Prostate gland (tissue), 2 donors: ENCODE results near the gene UBASH3B. TPM values are rescaled to one million over a fixed set of nuclear protein-coding genes. Genes with fewer than 3 reads are reported as not detected.

Source experiments
- DNase-seq: peaks from one replicate; pipeline ENCODE4 v3.0.0-alpha.2; 2019; ENCODE audit warnings: low spot score
- H3K27ac ChIP-seq, 2 donors: fragments of 200-600 bp; sonication (generic); 2 replicates each; pipeline ENCODE4 v1.5.1; 2017 to 2019
- H3K27me3 ChIP-seq: fragments of 200-600 bp; sonication (generic); replicated peaks from 2 replicates; pipeline ENCODE4 v1.5.1; 2019; ENCODE audit not compliant: insufficient read depth
- H3K36me3 ChIP-seq, 2 donors: fragments of 200-600 bp; sonication (generic); 1 replicate in 1 of 2; 2 replicates in 1 of 2; pipeline versions ENCODE4 v1.5.1 to v1.8.1; 2017 to 2019
- H3K4me1 ChIP-seq: fragments of 200-600 bp; sonication (generic); replicated peaks from 2 replicates; pipeline ENCODE4 v1.5.1; 2019
- H3K4me3 ChIP-seq, 2 donors: fragments of 200-600 bp; sonication (generic); 2 replicates each; pipeline ENCODE4 v1.5.1; 2017 to 2019
- H3K9me3 ChIP-seq: fragments of 200-600 bp; sonication (generic); 2 replicates; pipeline ENCODE4 v1.5.1; 2017
- POLR2A ChIP-seq: fragments of 450-650 bp; IDR thresholded peaks from one replicate; pipeline ENCODE4 v1.6.1; 2016; ENCODE audit warnings: antibody characterized with exemption, mild to moderate bottlenecking
- POLR2AphosphoS5 ChIP-seq: sonication (generic); formaldehyde crosslinking; IDR thresholded peaks from one replicate; pipeline ENCODE4 v1.6.1; 2017; ENCODE audit warnings: antibody characterized with exemption
- WGBS: methylation state at CpG from one replicate; pipeline ENCODE4 v1.1.5; 2018; 5-methylcytosine and 5-hydroxymethylcytosine counted together
- intact Hi-C: fragments of 100-400 bp; cut with DNase I; formaldehyde crosslinking; loops from one replicate; pipeline ENCODE4 v1.14.2; 2022
- total RNA-seq, 2 donors: library from RNA; depleted of rRNA; stranded (reverse); fragments of >200 nt; gene quantifications; one replicate each; pipeline ENCODE4 v1.1.0, GENCODE V29; 2016
- TF ChIP-seq, protein P1 (sequence below), 4 experiments: fragments of 200-600 bp in 2 of 4; fragments of 450-650 bp in 2 of 4; sonication (generic) in 2 of 4; IDR thresholded peaks; 1 replicate in 3 of 4; 2 replicates in 1 of 4; pipeline ENCODE4 v1.5.1; 2016 to 2019; ENCODE audit warnings: antibody characterized with exemption in 4 of 4, mild to moderate bottlenecking in 2 of 4, moderate library complexity in 2 of 4

UBASH3B gene
- total RNA-seq, 2 donors from 2014 or later: 1.9 to 9.9 TPM

DNA sequence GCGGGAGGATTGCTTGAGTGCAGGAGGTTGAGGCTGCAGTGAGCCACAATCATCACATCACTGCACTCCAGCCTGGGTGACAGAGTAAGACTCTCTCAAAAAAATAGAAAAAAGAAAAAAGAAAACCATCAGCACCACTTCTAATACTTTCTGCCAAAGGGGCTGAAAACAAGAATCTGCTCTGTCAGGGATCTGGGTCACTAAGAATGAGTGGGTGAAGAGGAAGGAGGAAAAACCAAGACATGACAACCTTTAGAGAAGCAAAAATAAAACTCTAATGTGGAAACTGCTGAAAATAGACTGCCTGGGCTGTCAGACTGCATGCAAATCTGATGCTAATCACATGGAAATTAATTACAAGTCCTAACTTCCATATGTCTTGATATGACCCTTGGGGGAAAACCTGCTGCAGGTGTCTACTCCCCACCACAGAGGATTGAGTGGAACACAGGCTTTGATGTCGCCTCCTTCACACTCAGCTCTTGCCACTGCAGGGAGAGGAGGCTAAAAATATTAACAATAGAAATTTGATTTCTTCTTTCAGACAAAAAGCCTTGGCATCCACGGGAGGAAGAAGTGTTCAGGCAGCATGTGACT lies 120.3 kb downstream of the UBASH3B start:
- Histone ChIP-seq H3K9me3 (no peaks in the 10 kb centered on the region), H3K36me3 (no peaks in the 10 kb centered on the region), H3K4me3 (no peak overlapping the region), H3K27ac (no peak overlapping the region), H3K27me3 (no peaks in the 10 kb centered on the region), H3K4me1 (no peaks in the 10 kb centered on the region)
- TF ChIP-seq, protein P1, sequence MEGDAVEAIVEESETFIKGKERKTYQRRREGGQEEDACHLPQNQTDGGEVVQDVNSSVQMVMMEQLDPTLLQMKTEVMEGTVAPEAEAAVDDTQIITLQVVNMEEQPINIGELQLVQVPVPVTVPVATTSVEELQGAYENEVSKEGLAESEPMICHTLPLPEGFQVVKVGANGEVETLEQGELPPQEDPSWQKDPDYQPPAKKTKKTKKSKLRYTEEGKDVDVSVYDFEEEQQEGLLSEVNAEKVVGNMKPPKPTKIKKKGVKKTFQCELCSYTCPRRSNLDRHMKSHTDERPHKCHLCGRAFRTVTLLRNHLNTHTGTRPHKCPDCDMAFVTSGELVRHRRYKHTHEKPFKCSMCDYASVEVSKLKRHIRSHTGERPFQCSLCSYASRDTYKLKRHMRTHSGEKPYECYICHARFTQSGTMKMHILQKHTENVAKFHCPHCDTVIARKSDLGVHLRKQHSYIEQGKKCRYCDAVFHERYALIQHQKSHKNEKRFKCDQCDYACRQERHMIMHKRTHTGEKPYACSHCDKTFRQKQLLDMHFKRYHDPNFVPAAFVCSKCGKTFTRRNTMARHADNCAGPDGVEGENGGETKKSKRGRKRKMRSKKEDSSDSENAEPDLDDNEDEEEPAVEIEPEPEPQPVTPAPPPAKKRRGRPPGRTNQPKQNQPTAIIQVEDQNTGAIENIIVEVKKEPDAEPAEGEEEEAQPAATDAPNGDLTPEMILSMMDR (IDR thresholded peaks at IDR 0.05): no peak
- TF ChIP-seq POLR2A: no peak
- no peak for TF ChIP-seq POLR2AphosphoS5
- DNase-seq: no peak
- intact Hi-C loops: loop anchor here (5.0 kb wide), 1 partner anchor 193 kb away; no protein-coding TSS in a partner anchor
- WGBS: 71% methylated on average over 3 of the region's 3 CpGs

DNA sequence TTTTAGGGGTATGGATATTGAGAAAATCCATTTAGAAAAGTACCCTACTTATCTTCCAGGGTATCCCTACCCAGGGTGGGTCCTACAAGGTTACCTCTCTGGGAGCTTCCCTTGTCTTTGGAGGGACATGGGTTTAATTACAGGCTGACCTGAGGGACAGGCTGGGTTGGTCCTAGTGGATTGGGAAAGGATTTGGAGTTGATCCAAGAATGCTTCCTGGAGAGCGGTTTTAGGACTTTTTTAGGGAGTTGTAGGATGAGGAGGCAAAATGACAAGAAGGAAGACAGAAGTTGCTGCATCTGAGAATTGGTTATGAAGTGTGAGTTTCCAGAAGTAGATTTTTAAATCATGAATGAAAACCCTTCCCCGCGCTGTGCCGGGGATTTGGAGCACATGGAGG lies 121.0 kb downstream of the UBASH3B start:
- intact Hi-C loops: loop anchor here (5.0 kb wide), 1 partner anchor 194 kb away; no protein-coding TSS in a partner anchor
- no peak for DNase-seq
- H3K4me3 ChIP-seq: no peak overlapping the region
- H3K4me1 ChIP-seq: no peaks in the 10 kb centered on the region
- no peak overlapping the region for H3K27ac ChIP-seq
- H3K27me3 ChIP-seq: no peaks in the 10 kb centered on the region
- no peaks in the 10 kb centered on the region for H3K9me3 ChIP-seq
- TF ChIP-seq POLR2A (no peak), POLR2AphosphoS5 (no peak)
- TF ChIP-seq, protein P1 (IDR thresholded peaks at IDR 0.05): no peak
- 87% methylated on average over 4 of the region's 4 CpGs for WGBS
- H3K36me3 ChIP-seq: no peaks in the 10 kb centered on the region

DNA sequence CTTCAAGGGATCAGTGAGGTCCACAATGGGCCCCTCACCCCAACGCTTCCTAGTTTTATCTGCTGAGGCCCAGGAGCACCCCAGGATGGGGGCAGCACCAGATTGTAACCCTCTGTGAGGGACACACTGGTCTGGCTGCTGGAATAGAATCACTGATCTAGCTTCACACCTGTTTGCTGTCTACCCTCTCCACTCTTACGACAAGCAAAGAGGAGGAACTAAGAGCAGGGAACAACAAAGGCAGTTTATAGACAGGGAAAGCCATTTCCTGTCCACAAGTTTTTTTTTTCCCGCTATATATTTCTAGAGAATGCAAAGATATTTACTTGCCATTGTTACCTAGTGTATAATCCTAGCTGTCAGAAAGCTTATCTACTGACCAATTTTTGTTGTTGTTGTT lies 121.8 kb downstream of the UBASH3B start:
- DNase-seq: no peak
- Histone ChIP-seq H3K4me1 (no peaks in the 10 kb centered on the region), H3K4me3 (no peak overlapping the region), H3K36me3 (no peaks in the 10 kb centered on the region), H3K27me3 (no peaks in the 10 kb centered on the region), H3K9me3 (no peaks in the 10 kb centered on the region), H3K27ac (no peak overlapping the region)
- WGBS: 69% methylated on average over 3 of the region's 3 CpGs
- intact Hi-C loops: loop anchor here (5.0 kb wide), 1 partner anchor 195 kb away; no protein-coding TSS in a partner anchor
- TF ChIP-seq POLR2AphosphoS5 (no peak), POLR2A (no peak)
- TF ChIP-seq, protein P1 (IDR thresholded peaks at IDR 0.05): no peak

DNA sequence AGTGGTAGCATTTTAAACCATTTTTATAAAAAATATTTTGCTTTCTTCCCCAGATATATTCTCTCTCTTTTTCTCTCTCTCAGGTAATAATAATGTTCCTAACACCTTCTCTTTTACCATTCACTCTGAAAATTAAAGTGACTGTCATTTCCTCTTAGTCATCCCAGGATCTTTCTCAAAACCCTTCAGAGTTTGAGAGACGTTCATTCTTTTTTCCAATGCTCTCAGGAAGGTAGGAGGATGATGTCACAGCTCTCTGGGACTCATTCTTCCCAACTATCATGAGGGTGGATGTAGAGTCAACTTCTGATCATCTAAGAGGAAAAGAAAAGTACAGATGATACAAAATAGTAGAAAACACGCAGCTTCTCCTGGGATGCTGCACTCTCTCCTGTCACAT lies 122.6 kb downstream of the UBASH3B start:
- no peak for DNase-seq
- H3K4me1 ChIP-seq: no peaks in the 10 kb centered on the region
- H3K27ac ChIP-seq: no peak overlapping the region
- H3K36me3 ChIP-seq: no peaks in the 10 kb centered on the region
- no peak for TF ChIP-seq POLR2A
- TF ChIP-seq, protein P1 (IDR thresholded peaks at IDR 0.05): no peak
- no peak for TF ChIP-seq POLR2AphosphoS5
- 75% methylated on average over 2 of the region's 2 CpGs for WGBS
- no peaks in the 10 kb centered on the region for H3K27me3 ChIP-seq
- no peaks in the 10 kb centered on the region for H3K9me3 ChIP-seq
- H3K4me3 ChIP-seq: no peak overlapping the region
- intact Hi-C loops: loop anchor here (5.0 kb wide), 1 partner anchor 196 kb away; no protein-coding TSS in a partner anchor

DNA sequence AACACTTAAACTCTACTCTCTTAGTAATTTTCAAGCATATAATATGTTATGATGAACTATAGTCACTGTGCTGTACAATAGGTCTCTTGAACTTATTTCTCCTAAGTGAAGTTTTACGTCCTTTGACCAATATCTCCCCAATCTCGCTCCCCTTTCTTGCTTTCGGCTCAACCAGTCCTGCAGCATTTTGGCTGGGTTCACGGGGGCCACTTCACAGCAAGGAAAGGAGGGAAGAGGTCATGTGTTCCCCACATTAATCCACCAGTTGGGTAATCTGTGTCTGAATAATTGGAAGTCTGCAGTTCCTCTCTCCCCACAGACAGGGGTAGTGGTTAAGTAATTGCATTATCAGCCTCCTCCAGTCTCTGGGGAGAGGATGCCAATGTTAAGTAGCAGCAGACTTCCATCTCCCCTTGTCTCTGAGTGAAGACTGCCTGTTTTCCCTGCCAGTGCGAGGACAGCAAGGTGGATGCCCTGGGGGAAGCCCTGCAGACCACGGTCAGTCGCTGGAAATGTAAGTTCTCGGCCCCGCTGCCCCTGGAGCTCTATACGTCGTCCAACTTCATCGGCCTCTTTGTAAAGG lies 123.6 kb downstream of the UBASH3B start:
- H3K36me3 ChIP-seq: no peaks in the 10 kb centered on the region
- WGBS: 80% methylated on average over 12 of the region's 12 CpGs
- no peak overlapping the region for H3K4me3 ChIP-seq
- no peaks in the 10 kb centered on the region for H3K9me3 ChIP-seq
- TF ChIP-seq POLR2A (no peak), POLR2AphosphoS5 (no peak)
- TF ChIP-seq, protein P1 (IDR thresholded peaks at IDR 0.05): no peak
- no peaks in the 10 kb centered on the region for H3K4me1 ChIP-seq
- DNase-seq: no peak
- H3K27ac ChIP-seq: no peak overlapping the region
- intact Hi-C loops: loop anchor here (5.0 kb wide), 1 partner anchor 197 kb away; no protein-coding TSS in a partner anchor
- no peaks in the 10 kb centered on the region for H3K27me3 ChIP-seq
